Gastroesophageal sphincter (tissue), 4 donors: ENCODE data around the gene HAUS8. TPM values are rescaled to one million over a fixed set of nuclear protein-coding genes. Genes with fewer than 3 reads are reported as not detected.

Experiments used
- ATAC-seq: fragments of 150-250 bp; one replicate; pipeline ENCODE4 v1.9.1; 2016; ENCODE audit warnings: mild to moderate bottlenecking, moderate library complexity
- H3K27ac ChIP-seq, 4 donors: fragments of 200-600 bp; sonication (generic) in 3 of 4; 1 replicate in 3 of 4; 2 replicates in 1 of 4; pipeline ENCODE4 v1.5.1; 2016 to 2019
- H3K27me3 ChIP-seq: fragments of 200-600 bp; sonication (generic); one replicate; pipeline ENCODE4 v1.5.1; 2019
- H3K36me3 ChIP-seq, 2 donors: fragments of 200-600 bp; sonication (generic); one replicate each; pipeline ENCODE4 v1.5.1; 2019; ENCODE audit warnings: control low read depth in 1 of 2
- H3K4me1 ChIP-seq, 3 donors: fragments of 200-600 bp; sonication (generic); 1 replicate in 2 of 3; 2 replicates in 1 of 3; pipeline ENCODE4 v1.5.1; 2016 to 2019; ENCODE audit warnings: control low read depth in 2 of 3
- H3K4me3 ChIP-seq, 2 donors: fragments of 200-600 bp; sonication (generic); one replicate each; pipeline ENCODE4 v1.5.1; 2019; ENCODE audit warnings: mild to moderate bottlenecking in 1 of 2, moderate library complexity in 1 of 2
- H3K9me3 ChIP-seq, 3 donors: fragments of 200-600 bp; sonication (generic); one replicate each; pipeline ENCODE4 v1.5.1; 2017 to 2019; ENCODE audit warnings: control low read depth in 2 of 3
- EP300 ChIP-seq: sonication (generic); formaldehyde crosslinking; IDR thresholded peaks from one replicate; pipeline ENCODE4 v1.6.1; 2017; ENCODE audit warnings: antibody characterized with exemption, mild to moderate bottlenecking
- POLR2A ChIP-seq, 2 donors: fragments of 450-650 bp; IDR thresholded peaks; one replicate each; pipeline ENCODE4 v1.6.1; 2017; ENCODE audit warnings: antibody characterized with exemption in 2 of 2, mild to moderate bottlenecking in 2 of 2, moderate library complexity in 1 of 2
- POLR2AphosphoS5 ChIP-seq: sonication (generic); formaldehyde crosslinking; IDR thresholded peaks from one replicate; pipeline ENCODE4 v1.6.1; 2017; ENCODE audit warnings: antibody characterized with exemption
- WGBS, 2 donors: methylation state at CpG; one replicate each; pipeline ENCODE4 v1.1.5; 2018; ENCODE audit warnings: low coverage in 1 of 2; 5-methylcytosine and 5-hydroxymethylcytosine counted together
- total RNA-seq, 4 donors: library from RNA; depleted of rRNA; stranded (reverse); fragments of >200 nt; gene quantifications; one replicate each; pipeline ENCODE4 v1.1.0, GENCODE V29; 2016
- TF ChIP-seq, protein P1 (sequence below), 4 experiments: fragments of 200-600 bp in 2 of 4; fragments of 450-650 bp in 2 of 4; sonication (generic) in 1 of 4; IDR thresholded peaks; one replicate each; pipeline ENCODE4 v1.5.1; 2017 to 2019; ENCODE audit warnings: antibody characterized with exemption in 4 of 4, mild to moderate bottlenecking in 2 of 4, moderate library complexity in 2 of 4

The HAUS8 gene
- total RNA-seq, 4 donors from 2014 or later, result 3.2 to 6.4 (median 5.5) TPM

DNA sequence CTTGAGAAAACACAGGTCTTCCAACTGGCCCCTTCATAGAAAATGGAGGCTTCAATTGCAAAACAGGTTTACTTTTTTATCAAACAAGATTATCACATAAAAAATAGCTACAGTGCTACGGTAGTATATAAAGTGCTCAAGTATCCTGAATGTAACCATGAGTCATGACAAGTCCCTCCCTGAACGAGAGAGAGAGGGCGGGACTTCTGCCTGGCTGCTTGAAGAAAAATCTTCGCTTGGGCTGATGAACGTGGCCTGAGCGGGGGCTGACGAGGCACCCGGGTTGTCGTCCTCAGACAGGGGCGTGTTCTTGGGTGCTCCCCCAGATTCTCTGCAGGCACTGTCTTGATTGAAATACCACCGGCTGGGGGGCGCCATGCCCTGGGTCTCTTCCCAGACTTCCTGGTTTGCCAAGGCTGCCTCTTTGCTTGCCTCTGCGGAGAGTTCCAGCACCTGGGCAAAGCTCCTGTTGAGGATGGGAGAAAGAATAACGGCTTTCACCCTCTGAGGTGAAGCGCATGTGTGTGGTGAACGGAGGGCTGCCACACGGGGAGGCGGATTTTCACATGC, 25.5 kb downstream of the HAUS8 start:
- no peak for TF ChIP-seq EP300
- no peak for ATAC-seq
- peaks cover 0 to 64% of the 10 kb centered on the region in 2 donors for H3K36me3 ChIP-seq
- H3K9me3 ChIP-seq, result no peaks in the 10 kb centered on the region
- H3K4me3 ChIP-seq, result no peak overlapping the region
- no peaks in the 10 kb centered on the region for H3K27me3 ChIP-seq
- H3K27ac ChIP-seq, result no peak overlapping the region
- H3K4me1 ChIP-seq, result no peaks in the 10 kb centered on the region
- 54 to 81% methylated on average over 3 to 17 of the region's 18 CpGs for WGBS, 2 donors

DNA sequence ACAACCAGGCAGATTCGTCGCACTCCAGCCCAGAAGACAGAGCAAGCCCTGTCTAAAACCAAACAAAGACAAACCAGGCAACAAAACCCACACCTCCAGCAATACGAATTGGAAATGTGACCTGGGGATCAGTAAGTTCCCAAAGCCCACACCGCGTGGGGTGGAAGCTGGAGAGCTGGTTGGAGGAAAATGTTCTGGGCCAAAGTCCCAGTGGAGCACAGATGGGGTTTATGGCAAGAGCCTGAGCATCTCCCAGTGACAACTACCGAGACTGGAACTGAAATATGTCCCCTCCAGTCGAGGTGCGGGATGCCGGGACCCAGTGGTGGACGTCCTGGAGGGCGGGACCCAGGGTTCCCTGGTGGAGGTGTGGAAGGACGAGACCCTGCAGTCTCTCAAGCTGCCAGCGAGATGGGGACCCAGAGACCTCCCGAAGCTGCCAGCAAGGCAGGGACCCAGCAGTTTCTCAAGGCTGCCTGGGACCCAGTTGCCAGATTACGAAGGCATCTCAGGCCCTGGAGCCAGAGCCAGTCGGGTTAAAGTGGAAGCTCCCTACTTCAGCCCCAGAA, 26.3 kb downstream of the HAUS8 start:
- H3K36me3 ChIP-seq, result peaks cover 0 to 56% of the 10 kb centered on the region in 2 donors
- no peaks in the 10 kb centered on the region for H3K27me3 ChIP-seq
- H3K4me1 ChIP-seq, result no peaks in the 10 kb centered on the region
- ATAC-seq, result no peak
- no peak overlapping the region for H3K27ac ChIP-seq
- H3K9me3 ChIP-seq, result no peaks in the 10 kb centered on the region
- TF ChIP-seq, protein P1, sequence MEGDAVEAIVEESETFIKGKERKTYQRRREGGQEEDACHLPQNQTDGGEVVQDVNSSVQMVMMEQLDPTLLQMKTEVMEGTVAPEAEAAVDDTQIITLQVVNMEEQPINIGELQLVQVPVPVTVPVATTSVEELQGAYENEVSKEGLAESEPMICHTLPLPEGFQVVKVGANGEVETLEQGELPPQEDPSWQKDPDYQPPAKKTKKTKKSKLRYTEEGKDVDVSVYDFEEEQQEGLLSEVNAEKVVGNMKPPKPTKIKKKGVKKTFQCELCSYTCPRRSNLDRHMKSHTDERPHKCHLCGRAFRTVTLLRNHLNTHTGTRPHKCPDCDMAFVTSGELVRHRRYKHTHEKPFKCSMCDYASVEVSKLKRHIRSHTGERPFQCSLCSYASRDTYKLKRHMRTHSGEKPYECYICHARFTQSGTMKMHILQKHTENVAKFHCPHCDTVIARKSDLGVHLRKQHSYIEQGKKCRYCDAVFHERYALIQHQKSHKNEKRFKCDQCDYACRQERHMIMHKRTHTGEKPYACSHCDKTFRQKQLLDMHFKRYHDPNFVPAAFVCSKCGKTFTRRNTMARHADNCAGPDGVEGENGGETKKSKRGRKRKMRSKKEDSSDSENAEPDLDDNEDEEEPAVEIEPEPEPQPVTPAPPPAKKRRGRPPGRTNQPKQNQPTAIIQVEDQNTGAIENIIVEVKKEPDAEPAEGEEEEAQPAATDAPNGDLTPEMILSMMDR (IDR thresholded peaks at IDR 0.05), result no peak
- TF ChIP-seq POLR2A (IDR thresholded peaks at IDR 0.05), result no peak
- no peak for TF ChIP-seq EP300
- no peak for TF ChIP-seq POLR2AphosphoS5
- no peak overlapping the region for H3K4me3 ChIP-seq
- WGBS, 2 donors, result 90 to 96% methylated on average over 2 to 4 of the region's 16 CpGs

- no peak overlapping the region for H3K27ac ChIP-seq
- H3K27me3 ChIP-seq, result peaks cover 17% of the 10 kb centered on the region
- 80 to 86% methylated on average over 1 to 2 of the region's 5 CpGs for WGBS, 2 donors
- TF ChIP-seq POLR2A (IDR thresholded peaks at IDR 0.05) (no peak), EP300 (no peak), POLR2AphosphoS5 (no peak)
- TF ChIP-seq, protein P1 (IDR thresholded peaks at IDR 0.05), result no peak
- H3K4me3 ChIP-seq, result no peak overlapping the region
- H3K36me3 ChIP-seq, result peaks cover 0 to 27% of the 10 kb centered on the region in 2 donors
- H3K9me3 ChIP-seq, result no peaks in the 10 kb centered on the region
- peaks cover 0 to 10% (median 0%) of the 10 kb centered on the region in 3 donors for H3K4me1 ChIP-seq
- no peak for ATAC-seq
These were observed 29.2 kb downstream of the HAUS8 start for GRCh38 chr19:17045907-17046502.

- H3K27me3 ChIP-seq, result peaks cover 32% of the 10 kb centered on the region
- ATAC-seq, result no peak
These were observed 31.5 kb downstream of the HAUS8 start for GRCh38 chr19:17043744-17044143.

DNA sequence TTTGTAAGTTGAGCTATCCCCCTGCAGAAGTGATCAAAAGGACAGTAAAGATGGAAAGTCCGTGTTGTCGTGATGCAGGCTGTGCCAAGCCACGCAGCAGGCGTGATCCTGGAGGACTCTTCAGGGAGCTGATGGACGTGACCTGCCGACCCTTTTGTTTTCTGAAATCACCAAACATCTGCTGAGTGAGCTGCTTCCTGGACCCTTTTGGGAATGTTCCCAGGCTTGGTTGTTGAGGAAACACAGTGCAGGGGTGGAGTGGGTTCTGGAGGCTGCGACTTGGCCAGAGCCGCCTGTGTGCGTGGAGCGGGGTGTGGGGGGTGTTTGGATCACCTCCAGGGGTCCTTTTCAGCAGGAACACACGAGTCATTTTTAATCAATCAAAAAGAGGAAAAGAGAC, 33.3 kb downstream of the HAUS8 start:
- Histone ChIP-seq H3K36me3 (no peaks in the 10 kb centered on the region), H3K4me1 (peaks cover 0 to 10% (median 0%) of the 10 kb centered on the region in 3 donors), H3K9me3 (no peaks in the 10 kb centered on the region), H3K4me3 (no peak overlapping the region), H3K27ac (no peak overlapping the region), H3K27me3 (peaks cover 45% of the 10 kb centered on the region)
- WGBS, 2 donors, result 2 to 10% methylated on average over 6 of the region's 11 CpGs
- ATAC-seq, result no peak
- TF ChIP-seq POLR2AphosphoS5 (no peak), POLR2A (IDR thresholded peaks at IDR 0.05) (no peak), EP300 (no peak)
- TF ChIP-seq, protein P1 (IDR thresholded peaks at IDR 0.05), result no peak

More at GRCh38 chr19:17043744-17044143, 31.5 kb downstream of the HAUS8 start:
- H3K36me3 ChIP-seq, result peaks cover 0 to 5% of the 10 kb centered on the region in 2 donors
- no peak overlapping the region for H3K4me3 ChIP-seq
- H3K9me3 ChIP-seq, result no peaks in the 10 kb centered on the region
- TF ChIP-seq, protein P1 (IDR thresholded peaks at IDR 0.05), result no peak
- TF ChIP-seq POLR2A (IDR thresholded peaks at IDR 0.05) (no peak), POLR2AphosphoS5 (no peak), EP300 (no peak)
- no peak overlapping the region for H3K27ac ChIP-seq
- 57% methylated on average over 1 of the region's 7 CpGs; no CpG with 5 or more reads in 1 of the 2 donors for whole genome bisulfite sequencing, 2 donors
- peaks cover 0 to 10% (median 0%) of the 10 kb centered on the region in 3 donors for H3K4me1 ChIP-seq
